Brain microvascular endothelial cell (primary cell): ENCODE measurements around the gene PALLD.

Experiments used
- DNase-seq: peaks from one replicate; pipeline ENCODE4 v3.0.0-alpha.2; 2020
- H3K27ac ChIP-seq: fragments of 250-450 bp; sonication (Bioruptor Pico); 2 replicates; pipeline ENCODE4 v1.5.1; 2020; ENCODE audit warnings: mild to moderate bottlenecking, moderate library complexity
- H3K27me3 ChIP-seq: fragments of 250-450 bp; sonication (Bioruptor Pico); replicated peaks from 2 replicates; pipeline ENCODE4 v1.5.1; 2020; ENCODE audit warnings: mild to moderate bottlenecking
- H3K36me3 ChIP-seq: fragments of 250-450 bp; sonication (Bioruptor Pico); replicated peaks from 2 replicates; pipeline ENCODE4 v1.5.1; 2020; ENCODE audit warnings: mild to moderate bottlenecking
- H3K4me3 ChIP-seq: 2 replicates; pipeline ENCODE4 v1.5.1; 2011; ENCODE audit warnings: low read depth, mild to moderate bottlenecking, control low read depth, low read length, moderate library complexity
- CTCF ChIP-seq: IDR thresholded peaks from 2 replicates; pipeline ENCODE4 v1.5.1; 2011; ENCODE audit warnings: low read depth, mild to moderate bottlenecking, moderate library complexity, low read length, control low read depth, inconsistent platforms; ENCODE audit errors: missing control alignments
- in situ Hi-C: cut with HindIII; loops from 2 replicates; pipeline ENCODE4 v1.10.0; 2017; ENCODE audit warnings: low sequenced_read_pairs, low pct_ligation_motif_present

The PALLD gene

GRCh38 chr4:168515222-168516011 lies 18.6 kb downstream of the PALLD start:
- H3K4me3 ChIP-seq: no peak overlapping the region
- no peaks in the 10 kb centered on the region for H3K27me3 ChIP-seq
- no peak overlapping the region for H3K27ac ChIP-seq
- in situ Hi-C loops: no loop called here
- DNase-seq: no peak
- no peak for TF ChIP-seq CTCF
- H3K36me3 ChIP-seq: no peaks in the 10 kb centered on the region

GRCh38 chr4:168516841-168517240 lies 20.0 kb downstream of the PALLD start:
- no peak overlapping the region for H3K27ac ChIP-seq
- TF ChIP-seq CTCF: no peak
- H3K27me3 ChIP-seq: no peaks in the 10 kb centered on the region
- no peak overlapping the region for H3K4me3 ChIP-seq
- H3K36me3 ChIP-seq: no peaks in the 10 kb centered on the region
- in situ Hi-C loops: no loop called here
- DNase-seq: no peak

GRCh38 chr4:168519576-168519975 lies 22.7 kb downstream of the PALLD start:
- no peaks in the 10 kb centered on the region for H3K27me3 ChIP-seq
- no peaks in the 10 kb centered on the region for H3K36me3 ChIP-seq
- no peak for TF ChIP-seq CTCF
- H3K4me3 ChIP-seq: no peak overlapping the region
- in situ Hi-C loops: no loop called here
- DNase-seq: no peak
- no peak overlapping the region for H3K27ac ChIP-seq

- TF ChIP-seq CTCF: no peak
- no peak for DNase-seq
- Histone ChIP-seq H3K27ac (no peak overlapping the region), H3K27me3 (no peaks in the 10 kb centered on the region), H3K36me3 (no peaks in the 10 kb centered on the region), H3K4me3 (no peak overlapping the region)
- in situ Hi-C loops: no loop called here
Observed at GRCh38 chr4:168521721-168522120, 24.9 kb downstream of the PALLD start.

GRCh38 chr4:168522356-168522755 lies 25.5 kb downstream of the PALLD start:
- in situ Hi-C loops: no loop called here
- no peak overlapping the region for H3K27ac ChIP-seq
- no peak for DNase-seq
- TF ChIP-seq CTCF: no peak
- no peaks in the 10 kb centered on the region for H3K36me3 ChIP-seq
- H3K27me3 ChIP-seq: no peaks in the 10 kb centered on the region
- no peak overlapping the region for H3K4me3 ChIP-seq
